ENCODE data around the gene LYPD3.

Gene LYPD3

DNA sequence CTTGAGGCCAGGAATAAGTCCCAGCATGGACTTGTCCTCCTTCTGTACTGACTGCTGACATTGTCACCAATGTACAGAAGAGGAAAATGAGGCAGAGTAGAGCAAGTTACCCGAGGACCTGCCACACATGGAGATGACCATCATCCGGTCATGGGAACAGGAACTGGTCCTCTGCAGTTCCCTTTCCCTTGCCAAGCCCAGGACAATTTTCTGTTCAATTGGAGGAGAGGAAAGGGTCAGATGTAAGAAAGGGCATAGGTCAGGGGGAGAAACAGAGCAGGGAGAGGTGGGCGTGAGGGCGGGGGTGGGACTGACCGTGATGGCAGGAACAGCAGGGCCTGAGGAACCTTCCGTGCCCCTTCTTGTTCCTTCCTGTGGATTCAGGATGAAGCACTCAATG lies 20.5 kb upstream of the LYPD3 start:
- DNase-seq: no peak

DNA sequence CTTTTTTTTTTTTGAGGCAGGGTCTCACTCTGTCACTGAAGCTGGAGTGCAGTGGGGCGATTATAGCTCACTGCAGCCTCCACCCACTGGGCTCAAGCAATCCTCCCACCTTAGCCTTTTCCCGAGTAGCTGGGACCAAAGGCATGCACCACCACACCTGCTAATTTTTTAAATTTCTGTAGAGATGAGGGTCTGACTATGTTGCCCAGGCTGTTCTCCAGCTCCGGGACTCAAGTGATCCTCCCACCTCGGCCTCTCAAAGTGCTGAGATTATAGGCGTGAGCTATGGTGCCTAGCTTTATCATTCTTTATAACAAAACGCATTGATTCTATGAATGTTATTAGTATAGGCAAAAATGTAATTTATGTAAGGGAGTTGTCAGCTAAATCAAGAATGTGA lies 17.9 kb upstream of the LYPD3 start:
- DNase-seq: no peak

DNA sequence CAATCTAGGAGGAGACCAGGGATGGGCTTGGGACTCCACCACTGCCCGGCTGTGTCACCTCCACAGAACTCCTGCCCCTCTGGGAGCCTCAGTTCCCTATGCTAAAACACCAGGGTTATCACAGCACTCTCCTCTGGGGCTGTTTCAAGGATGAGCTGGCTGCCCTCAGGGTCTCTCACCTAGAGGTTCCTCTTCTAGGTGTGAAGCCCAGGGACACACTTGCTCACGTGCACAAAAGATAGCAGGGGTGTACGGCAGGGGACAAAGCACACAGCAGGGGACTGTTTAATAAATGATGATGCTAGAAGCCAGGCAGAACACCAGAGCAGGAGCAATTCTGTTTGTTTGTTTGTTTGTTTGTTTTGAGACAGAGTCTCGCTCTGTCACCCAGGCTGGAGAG lies 16.8 kb upstream of the LYPD3 start:
- no peak for DNase-seq

DNA sequence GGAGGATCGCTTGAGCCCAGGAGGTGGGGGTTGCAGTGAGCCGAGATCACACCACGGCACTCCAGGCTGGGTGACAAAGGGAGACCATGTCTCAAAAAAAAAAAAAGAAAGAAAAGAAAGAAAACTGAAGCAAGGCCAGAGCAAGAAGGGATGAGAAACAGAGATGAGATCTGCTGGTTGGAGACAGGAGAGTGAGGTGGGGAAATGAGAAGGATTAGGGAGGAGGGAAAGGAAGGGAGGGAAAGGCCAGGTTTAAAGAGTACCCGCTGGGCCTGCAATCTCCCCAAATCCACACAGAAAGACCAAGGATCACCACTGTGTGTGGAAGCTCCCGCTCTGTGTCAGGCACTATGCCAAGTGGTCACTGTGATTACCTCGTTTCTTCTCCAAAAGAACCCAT lies 16.3 kb upstream of the LYPD3 start:
- DNase-seq: no peak

DNA sequence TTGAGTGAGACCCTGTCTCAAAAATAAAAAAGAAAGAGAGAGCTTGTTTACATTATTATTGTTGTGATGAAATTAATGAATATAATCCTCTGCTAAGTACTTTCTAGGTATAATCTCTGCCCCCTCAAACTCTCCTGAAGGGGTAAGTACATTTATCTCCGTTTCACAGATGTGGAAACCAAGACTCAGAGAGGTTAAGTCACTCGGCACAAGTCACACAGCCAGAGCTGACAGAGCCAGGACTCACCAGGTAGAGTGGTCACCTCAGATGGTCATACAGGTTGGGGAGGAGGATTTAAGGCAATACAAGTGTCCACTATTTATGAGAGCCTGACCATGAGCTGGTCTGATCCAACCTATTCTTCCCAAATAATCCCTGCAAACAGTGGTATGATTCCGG lies 15.2 kb upstream of the LYPD3 start:
- no peak for DNase-seq

DNA sequence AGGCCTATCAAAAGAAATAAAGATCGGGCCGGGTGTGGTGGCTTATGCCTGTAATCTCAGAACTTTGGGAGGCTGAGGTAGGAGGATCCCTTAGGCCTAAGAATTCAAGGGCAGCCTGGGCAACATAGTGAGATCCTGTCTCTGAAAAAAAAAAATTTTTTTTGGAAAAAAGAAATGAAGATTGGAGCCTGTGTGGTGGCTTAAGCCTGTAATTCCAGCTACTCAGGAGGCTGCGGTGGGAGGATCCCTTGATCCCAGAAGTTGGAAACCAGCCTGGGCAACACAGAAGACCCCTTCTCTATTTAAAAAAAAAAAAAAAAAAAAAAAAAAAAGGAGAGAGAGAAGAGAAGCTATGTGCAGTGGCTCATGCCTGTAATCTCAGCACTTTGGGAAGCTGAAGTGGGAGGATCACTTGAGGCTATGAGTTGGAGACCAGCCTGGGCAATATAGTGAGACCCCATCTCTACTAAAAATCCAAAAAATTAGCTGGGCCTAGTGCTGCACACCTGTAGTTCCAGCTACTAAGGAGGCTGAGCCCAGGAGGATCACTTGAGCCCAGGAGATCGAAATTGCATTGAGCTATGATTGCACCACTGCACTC lies 14.7 kb upstream of the LYPD3 start:
- DNase-seq: no peak

DNA sequence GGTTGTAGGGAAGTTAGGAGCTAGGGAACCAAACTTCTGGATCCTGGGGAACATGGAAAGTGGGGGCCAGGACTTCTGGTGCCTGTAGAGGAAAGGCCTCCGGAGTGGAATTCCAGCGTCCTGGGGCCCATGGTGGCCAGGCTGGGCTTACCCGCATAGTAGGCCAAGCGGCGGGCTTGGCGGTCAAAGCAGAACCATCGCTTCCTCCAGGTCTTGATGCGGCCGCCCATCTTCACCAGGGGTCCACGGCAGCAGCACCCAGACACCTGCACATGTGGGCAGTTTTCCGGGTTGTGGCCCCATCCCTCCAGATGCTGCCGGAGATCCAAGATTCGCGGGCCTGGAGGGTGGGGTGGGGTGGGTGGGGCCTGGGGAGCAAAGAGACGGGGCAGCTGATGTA lies 13.8 kb upstream of the LYPD3 start:
- no peak for DNase-seq

DNA sequence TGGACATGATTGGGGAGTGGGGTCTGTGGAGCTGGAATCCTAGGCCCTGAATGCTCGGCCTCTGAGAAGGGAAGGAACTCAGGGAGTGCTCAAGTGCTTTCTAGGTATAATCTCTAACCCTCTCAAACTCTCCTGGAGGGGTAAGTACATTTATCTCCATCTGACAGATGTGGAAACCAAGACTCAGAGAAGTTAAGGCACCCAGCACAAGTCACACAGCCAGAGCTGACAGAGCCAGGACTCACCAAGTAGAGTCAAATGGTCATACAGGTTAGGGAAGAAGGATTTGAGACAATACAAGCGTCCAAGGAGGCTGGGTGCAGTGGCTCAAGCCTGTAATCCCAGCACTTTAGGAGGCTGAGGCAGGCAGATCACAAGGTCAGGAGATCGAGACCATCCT lies 12.9 kb upstream of the LYPD3 start:
- no peak for DNase-seq

DNA sequence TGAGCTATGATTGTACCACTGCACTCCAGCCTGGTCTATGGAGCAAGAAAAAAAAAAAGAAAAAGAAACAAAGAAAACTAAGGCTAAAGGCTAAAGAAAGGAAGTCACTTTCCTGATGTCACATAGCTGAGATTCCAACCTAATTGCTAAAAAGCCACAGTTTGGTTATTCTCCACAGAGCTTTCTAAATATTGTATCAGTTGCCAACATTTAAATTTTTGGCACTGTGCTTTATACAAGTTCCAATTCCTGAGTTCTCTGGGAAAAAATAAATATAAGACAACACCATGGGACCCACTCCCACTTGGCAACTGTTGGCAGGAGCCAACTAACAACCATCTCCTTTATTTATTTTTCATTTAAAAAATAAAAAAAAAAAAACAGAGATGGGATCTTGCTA lies 11.2 kb upstream of the LYPD3 start:
- DNase-seq: peak; percentile 86

DNA sequence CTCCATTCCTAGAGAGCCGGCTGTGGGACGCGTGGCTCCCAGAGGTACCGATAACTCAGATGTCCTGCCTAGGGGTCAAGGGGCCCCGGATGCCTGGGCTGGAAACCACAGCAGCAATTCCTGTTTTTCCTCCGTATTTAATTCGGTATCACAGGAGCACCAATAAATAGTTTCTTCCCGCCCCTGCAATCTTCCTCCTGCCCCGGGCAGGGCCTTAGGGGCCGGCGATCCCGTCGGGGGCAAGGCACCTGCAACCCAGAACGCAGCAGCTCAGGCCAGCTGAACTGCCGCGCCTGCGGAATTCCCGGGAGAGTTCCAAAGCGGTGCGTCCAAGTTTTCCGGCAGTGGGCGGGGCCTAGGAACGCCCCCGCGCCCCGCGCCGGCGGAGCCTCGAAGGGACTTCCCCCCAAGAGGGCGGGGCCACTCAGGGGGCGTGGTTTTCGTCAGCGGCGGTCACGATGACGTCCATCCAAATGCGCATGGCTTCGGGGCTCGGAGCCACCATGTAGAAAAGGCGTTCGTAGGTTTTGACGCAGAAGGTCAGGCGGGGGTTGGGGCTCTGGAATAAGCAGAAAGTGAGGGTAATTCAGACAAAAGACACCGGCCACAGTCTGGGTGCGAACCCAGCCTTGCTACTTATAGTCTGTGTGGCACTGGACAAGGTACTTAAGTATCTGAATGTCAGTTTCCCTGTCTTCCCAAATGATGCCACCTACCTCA lies 9.7 kb upstream of the LYPD3 start:
- DNase-seq: peak; percentile 84

DNA sequence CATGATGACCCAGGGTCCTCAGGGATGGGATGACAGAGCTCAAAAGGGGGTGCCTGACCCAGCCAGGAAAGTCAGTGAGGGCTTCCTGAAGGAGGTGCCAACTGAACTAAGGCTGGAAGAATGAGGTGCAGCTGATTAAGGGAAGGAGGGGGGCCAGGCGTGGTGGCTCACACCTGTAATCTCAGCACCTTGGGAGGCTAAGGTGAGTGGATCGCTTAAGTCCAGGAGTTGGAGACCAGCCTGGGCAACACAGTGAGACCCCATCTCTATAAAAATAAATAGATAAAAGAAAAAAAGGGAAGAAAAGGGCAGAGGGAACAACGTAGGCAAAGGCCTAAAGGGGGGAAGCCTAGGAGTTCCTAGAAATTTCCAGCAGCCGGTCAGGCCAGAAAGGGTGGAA lies 9.1 kb upstream of the LYPD3 start:
- DNase-seq: no peak

DNA sequence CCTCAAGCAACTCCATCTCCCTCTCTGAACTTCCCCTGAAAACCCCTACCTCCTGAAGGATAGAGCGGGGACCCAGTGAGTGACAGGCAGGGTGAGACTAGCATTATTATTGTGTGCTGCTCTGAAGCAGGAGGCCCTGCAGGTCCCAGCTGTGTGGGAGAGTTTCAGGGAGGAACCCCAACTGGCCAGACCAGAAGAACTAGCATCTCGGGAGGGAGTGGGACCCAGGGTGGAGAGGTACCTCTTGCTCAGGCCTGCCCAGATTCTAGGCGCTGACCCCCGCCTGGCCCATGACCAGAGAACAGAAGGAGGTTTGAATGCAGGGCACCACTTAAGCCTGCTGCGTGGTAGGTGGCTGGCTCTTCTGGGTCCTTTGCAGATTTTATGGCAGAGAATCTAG lies 5.7 kb upstream of the LYPD3 start:
- no peak for DNase-seq

DNA sequence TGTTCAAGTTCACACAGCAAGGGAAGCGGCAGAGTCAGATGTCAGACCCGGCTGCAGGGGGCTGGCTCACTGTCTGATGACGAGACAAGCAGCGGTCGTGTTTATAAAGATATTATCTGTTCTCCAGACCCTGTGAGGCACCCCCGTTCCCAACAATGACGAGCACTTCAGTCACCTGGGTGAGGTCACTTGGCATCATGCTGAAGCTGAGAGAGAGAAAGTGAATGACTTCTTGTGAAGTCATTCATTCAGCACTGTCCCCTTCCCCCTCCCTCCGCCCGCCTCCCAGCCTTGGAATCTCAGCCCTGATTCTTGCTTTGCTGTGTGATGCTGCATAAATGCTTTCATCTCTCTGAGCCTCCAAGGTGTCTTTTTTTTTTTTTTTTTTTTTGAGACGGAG lies 4.9 kb upstream of the LYPD3 start:
- DNase-seq: no peak

DNA sequence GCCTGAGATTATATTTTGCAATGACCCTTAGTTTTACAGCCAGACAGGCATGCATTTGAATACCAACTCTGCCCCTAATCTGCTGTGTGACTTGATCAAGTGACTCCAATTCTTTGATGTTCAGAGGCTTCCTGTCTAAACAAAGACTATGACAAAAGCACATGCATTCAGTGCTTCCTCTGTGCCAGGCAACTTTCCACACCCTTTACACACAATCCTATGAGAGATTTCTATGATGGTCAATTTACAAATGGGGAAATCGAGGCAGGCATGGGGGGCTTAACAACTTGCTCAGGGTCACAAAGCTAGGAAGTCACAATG lies 3.7 kb upstream of the LYPD3 start:
- no peak for DNase-seq

DNA sequence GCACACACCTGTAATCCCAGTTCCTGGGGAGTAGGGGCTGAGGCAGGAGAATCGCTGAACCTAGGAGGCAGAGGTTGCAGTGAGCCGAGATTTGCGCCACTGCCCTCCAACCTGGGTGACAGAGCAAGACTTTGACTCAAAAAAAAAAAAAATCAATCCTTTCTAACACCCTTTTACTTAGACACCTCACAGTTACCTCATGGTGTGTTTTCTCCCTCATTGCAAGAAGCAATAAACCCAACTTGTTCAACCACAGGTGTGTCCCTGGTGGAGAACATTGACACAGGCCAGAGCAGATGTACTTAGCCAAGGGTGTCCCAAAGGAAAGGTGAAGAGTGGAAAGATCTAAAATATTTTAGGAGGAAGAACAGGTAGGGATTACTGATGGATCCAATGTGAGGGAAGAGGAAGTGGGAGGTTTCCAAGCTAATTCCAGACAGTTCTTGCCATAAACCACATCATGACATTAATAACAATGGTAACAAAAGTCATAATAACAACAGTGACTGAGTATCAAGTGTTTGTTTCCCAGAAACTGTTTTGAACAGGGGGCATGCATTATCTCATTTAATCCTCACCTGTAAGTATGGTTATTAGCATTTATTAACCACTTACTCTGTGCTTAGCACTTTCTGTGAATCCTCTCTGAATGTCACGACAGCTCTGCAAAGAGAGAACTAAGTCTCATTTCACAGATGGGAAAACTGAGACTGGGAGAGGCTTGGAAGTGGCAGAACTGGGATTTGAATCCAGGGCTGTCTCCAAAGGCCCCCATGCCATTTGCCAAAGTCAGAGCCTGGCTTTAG lies 3.1 kb upstream of the LYPD3 start:
- no peak for DNase-seq

DNA sequence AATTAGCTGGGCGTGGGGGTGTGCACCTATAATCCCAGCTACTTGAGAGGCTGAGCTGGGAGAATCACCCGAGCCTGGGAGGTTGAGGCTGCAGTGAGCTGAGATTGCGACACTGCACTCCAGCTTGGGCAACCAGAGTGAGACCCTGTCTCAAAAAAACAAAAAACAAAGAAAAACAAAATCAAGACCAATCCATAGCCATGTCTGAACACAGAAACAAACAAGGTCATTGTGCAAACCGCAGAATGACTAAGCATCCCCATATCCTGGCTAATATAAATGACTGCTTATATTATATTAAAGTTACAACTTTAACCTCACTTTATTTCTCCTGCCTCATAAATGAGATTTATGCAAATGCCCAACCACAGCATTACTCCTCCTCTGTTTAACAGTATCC lies 2.3 kb upstream of the LYPD3 start:
- no peak for DNase-seq

DNA sequence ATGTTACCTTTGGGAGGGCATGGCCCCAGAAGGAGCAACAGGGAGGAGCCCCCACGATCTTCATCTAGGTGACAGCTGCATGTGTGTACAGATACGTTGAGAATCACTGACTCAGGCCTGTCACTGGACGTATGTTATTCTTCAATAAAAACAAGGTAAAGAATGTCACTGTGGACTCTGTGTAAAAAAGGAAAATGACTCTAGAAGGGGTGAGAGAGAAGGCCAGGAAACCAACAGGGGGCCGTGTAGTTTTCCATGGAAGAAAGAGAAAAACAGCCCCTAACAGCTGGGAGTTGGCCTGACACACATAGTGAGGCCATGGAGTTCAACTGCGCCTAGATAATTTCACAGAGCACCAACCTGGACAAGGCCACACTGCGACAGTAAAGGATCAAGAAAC lies 1.9 kb upstream of the LYPD3 start:
- DNase-seq: no peak

DNA sequence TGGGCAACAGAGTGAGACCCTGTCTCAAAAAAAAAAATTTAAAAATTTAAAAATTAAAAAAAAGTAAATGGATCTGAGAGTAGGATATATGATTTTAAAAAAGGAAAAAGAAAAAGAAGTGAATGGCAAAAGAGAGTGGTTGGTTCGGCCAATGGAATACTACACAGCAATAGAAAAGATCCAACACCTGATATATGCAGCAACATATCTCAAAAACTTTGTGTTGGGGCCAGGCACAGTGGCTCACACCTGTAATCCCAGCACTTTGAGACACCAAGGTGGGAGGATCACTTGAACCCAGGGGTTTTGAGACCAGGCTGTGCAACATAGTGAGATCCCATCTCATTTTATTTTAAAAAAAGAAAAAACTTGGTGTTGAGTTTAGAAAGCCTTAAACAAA lies 1.4 kb upstream of the LYPD3 start:
- no peak for DNase-seq

DNA sequence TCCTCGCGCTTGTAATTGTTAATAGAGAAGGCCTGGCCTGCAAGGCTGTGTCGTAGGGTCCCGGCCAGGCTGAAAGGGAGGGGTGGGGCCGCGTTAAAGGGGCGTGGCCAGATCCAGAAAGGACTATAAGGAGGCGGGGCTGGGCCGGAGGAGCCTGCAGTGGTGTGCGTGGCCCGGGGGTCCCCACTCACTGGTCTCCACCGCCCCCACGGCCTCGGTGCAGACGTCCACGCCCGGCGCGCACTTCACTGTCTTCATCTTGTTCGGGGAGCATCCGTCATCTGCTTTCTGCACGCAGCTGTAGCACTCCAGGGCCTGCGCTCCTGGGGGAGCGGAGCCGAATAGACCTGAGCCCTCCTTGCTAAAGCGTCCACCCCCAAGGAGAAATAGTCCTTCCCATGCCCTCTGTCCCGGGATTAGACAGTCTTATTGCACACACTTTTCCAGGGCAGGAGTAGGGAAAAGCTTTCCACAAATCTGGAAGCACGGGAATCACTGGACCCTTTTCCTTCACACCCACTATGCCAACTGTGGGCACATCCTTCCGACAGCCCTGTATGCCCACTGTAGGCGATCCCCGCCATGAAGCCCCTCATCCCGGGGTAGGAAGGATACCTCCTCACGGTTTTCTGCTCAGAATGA lies 1.2 kb downstream of the LYPD3 start:
- DNase-seq: no peak

DNA sequence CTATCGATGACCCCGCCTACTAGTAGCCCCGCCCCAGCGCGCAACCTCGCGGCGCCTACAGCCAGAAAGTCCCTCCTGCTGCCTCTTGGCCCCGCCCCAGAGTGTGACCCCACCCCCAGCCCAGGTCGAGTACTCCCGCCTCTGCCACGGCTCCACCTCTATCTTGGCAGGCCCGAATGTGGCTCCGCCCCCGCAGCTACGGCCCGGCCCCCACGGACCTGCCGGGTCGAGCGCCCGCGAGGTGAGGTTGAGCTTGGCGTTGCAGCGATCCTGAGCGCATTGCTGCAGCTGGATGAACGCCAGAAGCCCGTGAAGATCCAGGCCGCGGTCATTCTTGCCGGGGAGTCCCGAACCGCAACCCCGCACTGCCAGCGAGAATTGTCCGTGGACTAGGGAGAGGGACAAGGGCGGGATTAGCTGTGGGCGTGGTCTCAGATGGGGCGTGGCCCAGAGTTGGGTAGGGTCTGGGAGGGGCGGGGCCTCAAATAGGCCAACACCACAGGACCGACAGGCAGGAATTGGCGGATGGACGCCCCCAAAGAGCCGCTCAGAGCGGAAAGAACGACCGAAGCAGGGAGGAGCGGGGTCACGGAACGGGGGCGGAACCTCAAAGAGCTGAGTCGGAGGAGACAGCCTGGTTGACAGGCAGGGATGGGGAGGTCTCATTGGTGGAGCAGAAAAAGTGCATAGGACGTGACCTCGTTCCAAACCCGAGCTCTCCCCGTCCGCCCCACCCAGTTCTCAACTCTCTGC lies 1.9 kb downstream of the LYPD3 start:
- peak; percentile 91 for DNase-seq

DNA sequence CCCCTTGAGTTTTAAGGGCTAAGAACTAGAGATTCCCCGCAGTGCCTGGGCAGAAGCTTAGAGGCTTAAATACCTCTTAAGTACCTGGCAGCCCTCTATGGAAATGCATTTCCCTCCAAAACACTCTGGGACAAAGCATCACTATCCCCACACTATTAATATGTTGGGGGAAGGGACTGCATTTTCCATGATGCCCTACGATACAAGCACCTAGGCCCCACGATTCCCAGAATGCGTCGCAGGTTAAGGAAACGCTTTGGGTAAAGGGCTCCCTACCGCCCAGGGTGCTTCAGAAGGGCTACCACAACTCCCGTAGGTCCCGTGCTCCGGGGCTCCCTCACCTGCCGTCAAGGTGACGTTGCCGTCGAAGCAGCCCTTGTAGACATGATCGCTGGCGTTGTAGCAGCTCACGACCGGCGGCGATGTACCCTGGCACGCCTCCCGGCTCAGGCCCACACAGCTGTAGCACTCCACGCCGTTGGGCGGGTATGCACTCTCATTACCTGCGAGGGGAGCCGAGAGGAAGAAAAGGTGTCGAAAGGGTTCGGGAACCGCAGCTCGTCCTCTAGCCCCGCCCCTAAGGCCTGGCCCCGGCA lies 2.5 kb downstream of the LYPD3 start:
- no peak for DNase-seq

DNA sequence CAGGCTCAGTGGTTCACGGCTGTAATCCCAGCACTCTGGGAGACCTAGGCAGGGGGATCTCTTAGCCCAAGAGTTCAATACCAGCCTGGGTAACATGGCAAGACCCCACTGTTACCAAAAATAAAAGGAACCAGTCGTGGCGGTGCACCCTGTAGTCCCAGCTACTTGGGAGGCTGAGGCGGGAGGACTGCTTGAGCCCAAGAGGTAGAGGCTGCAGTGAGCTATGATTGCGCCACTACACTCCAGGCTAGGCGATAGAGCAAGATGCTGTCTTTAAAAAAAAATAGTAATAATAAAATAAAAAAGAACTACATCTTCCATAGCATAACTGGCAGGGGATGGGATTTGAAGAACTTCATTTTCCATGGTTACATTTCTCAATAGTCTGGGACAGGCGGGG lies 3.0 kb downstream of the LYPD3 start:
- no peak for DNase-seq

DNA sequence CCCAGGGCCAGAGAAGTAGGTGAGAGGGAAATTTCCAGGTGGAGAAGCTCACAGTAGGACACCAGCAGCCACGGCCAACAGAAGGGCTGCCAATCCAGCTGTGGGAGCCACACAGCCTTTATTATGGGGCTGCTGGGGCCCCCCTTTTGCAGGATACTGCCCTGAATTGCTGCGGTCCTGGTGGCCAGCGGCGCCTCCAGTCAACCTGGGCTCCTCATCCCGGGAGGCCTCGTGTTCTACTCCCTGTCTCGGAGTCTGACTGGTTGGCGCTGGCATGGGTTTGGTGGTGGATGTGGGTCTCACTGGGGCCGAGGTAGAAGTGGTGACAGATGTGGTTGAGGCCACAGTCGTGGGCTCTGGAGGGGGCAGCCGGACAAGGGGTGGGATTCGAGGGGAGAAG lies 4.1 kb downstream of the LYPD3 start:
- DNase-seq: no peak
